ENCODE measurements around the gene APOBEC4.

APOBEC4 gene

DNA sequence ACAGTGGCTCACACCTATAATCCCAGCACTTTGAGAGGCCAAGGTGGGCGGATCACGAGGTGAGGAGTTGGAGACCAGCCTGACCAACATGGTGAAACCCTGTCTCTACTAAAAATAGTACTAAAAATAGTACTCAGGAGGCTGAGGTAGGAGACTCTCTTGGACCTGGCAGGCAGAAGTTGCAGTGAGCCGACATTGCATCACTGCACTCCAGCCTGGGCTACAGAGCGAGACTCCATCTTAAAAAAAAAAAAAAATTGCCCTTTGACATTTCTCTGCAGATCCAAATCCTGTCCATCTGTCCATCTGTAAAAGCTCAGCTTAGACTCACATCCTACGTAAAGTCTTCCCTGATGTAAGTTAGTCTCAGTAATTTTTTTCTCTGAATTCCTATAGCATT, 56.6 kb downstream of the APOBEC4 start:
- ChIA-PET CTCF (interaction anchor here (0.8 to 3.0 kb wide), 2 partner anchors 8 to 12 kb away, joined by 3 to 18 read pairs; no protein-coding TSS in a partner anchor), POLR2A (no interaction called here)
- no peak overlapping the region for H3K4me3 ChIP-seq (ENCODE audit: low read depth, low read length)
- TF ChIP-seq, protein P1, sequence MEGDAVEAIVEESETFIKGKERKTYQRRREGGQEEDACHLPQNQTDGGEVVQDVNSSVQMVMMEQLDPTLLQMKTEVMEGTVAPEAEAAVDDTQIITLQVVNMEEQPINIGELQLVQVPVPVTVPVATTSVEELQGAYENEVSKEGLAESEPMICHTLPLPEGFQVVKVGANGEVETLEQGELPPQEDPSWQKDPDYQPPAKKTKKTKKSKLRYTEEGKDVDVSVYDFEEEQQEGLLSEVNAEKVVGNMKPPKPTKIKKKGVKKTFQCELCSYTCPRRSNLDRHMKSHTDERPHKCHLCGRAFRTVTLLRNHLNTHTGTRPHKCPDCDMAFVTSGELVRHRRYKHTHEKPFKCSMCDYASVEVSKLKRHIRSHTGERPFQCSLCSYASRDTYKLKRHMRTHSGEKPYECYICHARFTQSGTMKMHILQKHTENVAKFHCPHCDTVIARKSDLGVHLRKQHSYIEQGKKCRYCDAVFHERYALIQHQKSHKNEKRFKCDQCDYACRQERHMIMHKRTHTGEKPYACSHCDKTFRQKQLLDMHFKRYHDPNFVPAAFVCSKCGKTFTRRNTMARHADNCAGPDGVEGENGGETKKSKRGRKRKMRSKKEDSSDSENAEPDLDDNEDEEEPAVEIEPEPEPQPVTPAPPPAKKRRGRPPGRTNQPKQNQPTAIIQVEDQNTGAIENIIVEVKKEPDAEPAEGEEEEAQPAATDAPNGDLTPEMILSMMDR (IDR thresholded peaks at IDR 0.05; ENCODE audit: insufficient read depth, low read length, missing control alignments), result no peak
- DNase-seq (ENCODE audit: low read depth, low spot score), result no peak

All from AG04449 (cell line).